HG03432 (cell line): ENCODE data around the gene POU3F1.
"Not testable (repeated sequence)": the region's sequence is repeated elsewhere in the genome, so short reads cannot be mapped to it uniquely, and the experiment has no call there.

Source experiments
- ATAC-seq: cut with Tn5 transposase; IDR thresholded peaks from one replicate; pipeline ENCODE4 v1.9.1; 2021; ENCODE audit warnings: mild to moderate bottlenecking, moderate library complexity; ENCODE audit not compliant: unreplicated experiment

POU3F1 gene

DNA sequence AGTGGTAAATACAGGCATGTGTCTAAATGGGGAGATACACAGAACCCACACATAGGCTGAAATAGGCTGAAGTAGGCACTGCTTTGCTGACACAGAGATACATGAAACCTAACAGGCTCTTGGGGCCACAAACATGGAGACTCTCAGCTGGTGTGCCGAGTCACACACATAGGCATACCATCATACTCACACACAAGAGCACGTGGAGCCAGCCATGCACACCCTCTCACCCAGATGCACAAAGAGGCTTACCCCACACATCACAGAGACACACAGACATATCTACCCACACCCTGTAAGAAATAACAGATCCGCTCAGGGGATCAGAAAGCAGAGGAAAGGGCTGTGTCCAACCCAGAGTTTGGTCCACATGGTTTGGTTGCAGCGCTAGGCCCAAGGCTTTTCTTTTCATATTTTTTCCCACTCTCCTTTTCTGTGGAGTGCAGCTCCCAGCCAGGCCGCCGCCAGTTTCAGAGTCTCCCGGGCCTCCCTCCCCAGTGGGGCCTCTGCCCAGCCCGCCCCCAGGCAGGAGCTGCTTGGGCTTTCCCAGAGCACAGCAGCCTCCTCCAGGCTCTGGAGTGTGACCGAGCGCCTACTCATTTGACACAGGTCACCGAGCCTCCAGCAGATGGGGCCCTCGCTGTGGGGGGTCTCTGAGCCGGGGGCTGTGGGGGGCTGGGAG, 3.9 kb upstream of the POU3F1 start:
- no peak for ATAC-seq

DNA sequence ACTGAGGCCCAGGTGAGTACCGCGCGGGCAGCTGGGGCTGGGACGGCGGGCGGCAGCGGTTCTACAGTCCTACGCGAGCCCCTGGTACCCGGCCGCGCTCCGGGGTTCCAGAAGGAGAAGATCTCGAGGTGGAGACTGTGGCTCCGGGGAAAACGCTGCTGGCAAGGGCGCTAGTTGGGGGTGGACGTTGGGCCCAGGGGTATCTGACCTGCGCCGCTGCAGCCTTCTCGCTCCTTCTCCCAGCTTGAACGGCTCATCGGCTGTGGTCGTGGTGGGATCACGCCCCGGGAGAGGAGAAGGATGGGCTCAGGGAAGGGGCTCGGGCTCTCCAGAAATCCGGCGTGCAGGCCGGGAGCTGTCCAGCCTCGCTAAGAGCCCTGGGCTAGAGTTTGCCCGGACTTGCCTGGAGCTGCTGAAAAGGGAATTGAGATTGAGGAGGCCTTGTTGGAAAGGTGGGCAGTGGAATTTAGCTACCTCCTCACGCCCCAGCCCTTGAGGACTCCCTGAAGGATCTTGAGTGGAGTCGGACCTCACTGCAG, 1.1 kb upstream of the POU3F1 start:
- ATAC-seq = no peak

DNA sequence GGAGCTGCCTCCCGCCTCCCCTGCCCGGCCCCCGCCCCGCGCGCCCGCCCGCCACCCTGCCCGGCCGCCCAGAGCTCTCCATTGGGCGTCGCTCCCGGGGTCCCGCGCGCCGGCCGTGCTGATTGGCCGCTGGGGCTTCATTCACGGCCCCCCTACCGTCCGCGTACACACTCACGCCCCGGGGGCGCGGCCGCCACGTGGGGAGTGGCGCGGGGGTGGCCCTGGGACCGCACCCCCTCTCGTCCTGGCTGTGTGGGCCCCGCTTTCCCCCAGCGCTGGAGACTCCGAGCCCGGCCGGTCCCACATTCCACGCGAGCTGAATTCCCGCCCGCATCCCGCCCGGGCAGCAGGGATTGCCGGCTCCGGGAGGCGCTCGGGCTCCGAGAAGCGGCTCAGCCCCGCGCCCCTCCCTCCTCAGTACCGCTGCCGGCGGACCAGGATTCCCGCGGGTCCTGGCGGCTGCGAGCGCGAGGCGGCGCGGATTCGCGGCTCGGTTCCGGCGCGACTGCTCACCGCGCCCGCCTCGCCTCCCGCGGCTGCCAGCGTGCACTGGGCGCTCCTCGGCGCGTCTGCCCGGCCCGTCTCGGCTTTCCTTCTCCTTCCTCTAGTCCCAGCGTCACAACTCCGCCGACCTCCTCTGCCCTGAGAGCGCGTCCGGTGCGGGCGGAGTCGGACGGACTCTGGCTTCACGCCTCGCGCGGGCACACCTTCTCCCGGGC, 450 bp upstream of the POU3F1 start:
- peak; percentile 67 for ATAC-seq

DNA sequence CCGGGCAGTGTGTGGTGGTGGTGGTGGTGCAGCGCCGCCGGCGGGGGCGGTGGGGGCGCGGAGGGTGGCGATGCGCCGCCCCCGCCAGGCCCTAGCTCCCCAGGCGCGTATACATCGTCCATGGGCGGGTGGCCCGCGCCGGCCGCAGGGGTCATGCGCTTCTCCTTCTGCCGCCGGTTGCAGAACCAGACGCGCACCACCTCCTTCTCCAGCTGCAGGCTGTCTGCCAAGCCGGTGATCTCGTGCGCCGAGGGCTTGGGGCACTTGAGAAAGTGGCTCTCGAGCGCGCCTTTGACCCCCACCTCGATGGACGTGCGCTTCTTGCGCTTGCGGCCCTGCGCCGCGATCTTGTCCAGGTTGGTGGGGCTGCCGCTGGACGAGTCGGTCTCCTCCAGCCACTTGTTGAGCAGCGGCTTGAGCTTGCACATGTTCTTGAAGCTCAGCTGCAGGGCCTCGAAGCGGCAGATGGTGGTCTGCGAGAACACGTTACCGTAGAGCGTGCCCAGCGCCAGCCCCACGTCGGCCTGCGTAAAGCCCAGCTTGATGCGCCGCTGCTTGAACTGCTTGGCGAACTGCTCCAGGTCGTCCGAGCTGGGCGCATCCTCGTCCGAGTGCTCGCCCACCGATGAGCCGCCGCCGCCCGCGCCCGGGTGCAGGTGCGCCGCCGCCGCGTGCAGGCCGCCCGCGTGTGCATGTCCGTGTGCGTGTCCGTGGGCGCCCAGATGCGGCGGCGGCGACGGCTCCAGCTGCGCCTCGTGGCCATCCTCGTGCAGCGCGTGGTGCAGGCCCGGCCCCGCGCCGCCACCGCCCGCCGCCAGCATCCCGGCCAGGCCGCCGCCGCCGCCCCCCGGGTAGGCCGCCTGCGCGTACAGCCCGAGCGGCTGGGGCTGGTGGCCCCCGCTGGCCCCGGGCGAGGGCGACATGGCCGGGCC, 926 bp downstream of the POU3F1 start:
- peak; percentile 4 for ATAC-seq

DNA sequence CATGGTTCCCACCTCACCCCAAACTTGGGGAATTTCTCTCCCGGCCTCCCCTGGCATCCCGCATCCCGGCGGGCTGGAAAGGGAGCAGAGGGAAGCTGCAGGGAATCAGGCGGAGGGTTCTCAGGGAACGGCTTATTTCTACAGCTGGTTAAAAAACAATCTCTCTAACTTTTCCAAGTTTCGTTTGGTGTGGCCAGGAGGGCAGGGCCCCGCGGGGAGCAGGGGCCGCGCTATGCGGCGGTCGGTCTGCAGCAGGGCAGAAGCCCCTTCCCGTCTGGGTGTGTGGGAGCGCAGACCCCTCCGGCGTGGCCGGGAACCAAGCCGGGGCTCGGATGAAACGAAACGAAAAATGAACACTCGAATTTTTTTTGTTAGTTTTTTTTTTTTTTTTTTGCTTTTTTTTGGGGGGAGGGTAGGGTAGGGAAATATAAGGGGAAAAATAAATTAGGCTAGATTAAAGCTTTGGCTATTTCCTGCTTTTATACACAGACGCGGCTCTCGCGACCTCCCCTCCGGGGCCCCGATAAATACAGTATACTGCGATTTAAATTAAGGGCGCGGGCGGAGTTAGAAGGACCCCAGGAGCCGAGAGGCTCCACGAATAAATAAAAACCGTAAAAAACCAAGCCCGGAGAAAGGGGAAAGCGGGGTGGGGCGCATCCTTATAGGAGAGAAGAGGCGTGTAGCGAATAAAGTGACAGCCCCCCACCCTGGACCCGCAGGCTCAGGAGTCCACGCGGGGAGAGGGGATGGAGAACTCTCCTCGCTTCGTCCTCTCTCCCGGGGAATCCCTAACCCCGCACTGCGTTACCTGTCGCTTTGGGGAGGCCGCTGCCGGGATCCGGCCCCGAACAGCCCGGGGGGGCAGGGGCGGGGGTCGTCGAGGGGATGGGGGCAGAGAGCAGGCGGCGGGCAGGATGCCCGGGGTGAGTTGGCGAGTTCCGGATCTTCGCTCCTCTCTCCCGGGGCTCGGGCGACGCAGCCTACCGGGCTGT, 2.1 kb downstream of the POU3F1 start:
- no peak for ATAC-seq

DNA sequence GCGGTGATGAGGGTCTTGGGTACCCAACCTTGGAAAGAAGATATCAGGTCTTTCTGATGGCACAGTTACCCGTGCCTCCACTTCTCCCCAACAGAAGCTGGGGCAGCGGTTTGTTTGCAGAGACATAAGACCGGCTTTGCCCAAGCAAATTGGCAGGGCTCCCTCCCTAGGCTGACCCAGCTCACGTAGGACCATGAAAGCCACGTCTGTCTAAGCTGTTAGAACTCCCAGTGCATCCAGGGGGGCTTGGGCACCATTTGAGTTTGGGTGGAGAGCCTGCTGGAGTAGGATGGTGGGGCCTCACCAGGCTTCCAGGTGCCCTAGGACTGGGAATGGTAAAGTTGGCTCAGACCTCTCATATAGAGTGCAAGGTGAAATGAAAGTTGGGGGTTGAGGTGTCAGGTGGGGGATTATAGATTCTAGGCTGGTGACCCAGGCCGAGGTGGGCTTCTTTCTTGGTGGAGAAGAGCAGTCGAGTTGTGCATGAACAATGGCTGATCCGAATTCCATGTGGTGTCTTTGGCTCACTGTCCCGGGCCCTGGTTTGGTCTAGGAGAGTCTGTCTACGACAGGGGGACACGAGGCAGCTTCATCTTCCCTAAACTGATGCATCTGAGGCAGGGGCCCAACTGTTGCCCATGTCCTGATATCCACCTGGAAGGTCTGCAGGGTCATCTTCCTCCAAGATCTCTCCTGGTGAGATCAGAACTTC, 3.4 kb downstream of the POU3F1 start:
- no peak for ATAC-seq

DNA sequence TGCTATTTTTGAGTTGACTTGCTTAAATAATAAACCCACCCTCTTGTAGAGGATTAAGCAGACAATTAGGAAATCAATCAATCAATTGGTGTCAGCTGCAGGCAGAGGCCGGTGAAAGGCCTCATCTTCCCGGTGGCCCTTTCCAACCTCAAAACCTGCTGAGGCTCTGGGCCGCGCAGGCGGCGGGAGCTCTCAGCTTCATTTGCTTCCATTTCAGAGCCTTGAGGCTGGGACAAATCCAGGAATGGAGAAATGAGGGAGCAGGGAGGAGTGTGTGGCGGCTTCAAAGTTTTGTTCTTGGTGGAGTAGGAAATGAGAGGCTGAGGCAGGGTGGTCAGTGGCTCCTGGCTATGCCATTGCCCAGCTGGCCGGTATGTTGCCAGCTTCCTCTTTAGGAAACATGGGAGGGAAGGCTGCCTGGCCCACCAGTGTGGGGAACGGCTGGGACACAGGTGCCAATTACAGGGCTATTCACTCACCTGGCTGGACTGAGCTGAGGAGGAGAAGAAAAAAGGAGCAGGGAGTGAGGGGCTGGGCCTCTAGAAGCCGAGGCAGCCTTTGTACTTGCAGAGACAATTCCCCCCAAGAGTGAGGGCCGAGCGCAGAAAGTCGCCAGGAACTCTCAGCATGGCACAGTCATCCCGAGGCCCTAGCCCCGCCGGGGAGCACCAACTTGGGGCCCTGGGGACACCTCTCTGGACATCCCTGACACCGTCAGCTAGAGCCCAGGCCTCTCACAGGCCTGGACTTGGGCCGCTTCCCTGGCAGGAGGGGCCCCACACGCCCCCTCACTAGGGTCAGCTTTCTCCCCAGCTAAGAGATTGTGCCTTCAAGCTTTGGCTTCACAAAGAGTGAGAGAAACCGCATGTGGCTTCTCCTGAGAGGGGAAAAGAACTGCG, 4.4 kb downstream of the POU3F1 start:
- no peak for ATAC-seq

DNA sequence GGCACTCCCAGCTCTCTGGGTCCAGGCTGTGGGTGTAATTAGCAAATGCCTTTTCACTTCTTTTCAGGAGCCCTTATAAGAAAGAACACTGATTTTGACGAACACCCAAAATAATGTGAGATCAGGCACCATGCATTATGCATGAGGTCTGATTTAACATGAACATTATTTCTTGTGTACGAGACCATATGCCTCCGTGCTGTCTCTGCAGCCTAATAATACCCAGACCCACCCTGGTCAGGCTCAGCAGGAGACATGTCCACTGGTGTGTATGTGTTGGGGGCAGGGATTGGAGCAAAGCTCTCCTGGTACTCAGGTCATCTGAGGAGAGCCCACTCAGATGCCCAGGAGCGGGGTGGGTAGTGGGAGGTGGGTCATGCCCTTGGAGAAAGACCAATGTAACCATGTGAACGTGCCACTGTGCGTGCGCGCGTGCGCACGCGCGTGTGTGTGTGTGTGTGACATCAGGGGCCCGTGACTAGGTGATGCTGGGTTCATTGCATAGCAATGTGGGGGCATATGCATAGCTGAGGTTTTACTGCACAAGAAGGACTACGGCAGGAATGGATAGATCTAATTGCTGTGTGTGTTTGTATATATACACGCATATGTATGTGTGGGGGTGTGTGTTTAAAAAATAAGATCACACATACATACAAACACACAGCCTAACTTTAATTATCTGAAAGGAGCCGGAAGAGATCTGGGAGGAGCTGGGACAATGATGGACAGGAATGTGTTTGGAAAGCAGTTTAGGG, 7.1 kb downstream of the POU3F1 start:
- no peak for ATAC-seq

DNA sequence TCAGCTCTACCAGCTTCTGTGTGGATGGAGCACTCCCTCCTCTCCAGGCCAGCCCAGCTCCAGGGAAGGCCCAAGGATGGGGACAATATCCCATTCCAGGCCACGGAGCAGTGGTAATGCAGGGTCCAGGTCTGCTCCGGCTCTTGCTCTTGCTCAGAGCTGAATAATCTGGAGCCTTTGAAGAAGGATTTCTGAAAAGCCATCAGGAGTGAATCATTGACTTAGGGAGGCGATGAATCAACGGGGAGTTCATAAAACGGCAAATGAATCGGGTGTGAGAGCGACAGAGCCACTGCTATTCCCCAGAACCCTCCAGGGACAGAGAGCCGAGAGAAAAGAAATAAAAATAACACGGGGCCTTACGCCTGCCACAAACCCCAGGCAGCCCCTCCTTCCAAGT, 7.7 kb downstream of the POU3F1 start:
- ATAC-seq = no peak

DNA sequence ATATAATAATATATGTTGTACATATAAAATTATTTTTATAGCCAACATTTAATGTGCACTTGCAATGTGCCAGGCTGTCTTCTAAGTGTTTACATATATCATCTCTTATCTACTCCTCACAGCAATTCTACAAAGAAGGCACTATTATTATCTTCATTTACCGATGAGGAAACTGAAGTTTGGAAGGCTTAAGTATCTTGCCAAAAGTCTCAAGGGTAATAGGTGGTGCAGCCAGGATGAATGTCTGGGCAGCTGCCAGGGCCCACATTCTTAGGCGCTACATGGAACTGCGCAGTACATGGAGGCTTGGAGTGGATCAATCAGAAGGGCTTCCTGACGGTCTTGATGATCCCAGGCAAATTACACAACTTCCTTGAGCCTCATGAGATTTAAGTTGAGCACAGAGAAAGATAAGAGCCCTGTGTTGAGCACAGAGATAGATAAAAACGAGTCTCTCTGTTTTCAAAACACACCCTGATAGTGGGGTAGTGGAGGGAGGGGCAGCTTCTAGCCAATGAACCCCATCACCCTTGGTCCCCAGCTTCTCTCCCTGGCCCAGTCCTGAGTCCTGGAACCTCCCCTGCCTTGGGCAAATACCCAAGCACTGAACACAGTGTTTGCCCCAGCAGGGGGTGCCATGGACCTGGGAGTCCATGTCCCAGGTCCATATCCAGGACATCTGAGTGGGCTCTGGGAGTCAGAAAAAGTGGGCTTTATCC, 9.2 kb downstream of the POU3F1 start:
- no peak for ATAC-seq

DNA sequence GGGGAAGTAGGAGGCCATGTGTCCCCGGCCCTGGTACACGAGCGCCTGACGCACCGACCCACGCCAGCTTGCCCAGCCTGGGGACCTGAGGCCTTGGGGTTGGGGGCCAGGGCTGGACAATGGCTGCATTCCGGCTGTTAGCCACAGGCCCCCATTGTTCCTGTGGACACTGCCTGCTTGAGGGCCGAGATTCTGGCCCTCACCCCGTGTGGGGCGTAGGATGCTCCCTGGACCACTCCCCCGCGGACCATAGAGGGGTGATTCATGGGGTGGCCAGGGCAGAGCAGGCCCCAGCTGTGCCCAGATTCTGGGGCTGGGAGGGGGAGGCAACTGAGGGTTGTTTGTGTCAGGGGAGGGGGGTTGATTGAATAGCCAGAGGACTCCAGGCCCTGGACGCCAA, 11.7 kb downstream of the POU3F1 start:
- no peak for ATAC-seq

DNA sequence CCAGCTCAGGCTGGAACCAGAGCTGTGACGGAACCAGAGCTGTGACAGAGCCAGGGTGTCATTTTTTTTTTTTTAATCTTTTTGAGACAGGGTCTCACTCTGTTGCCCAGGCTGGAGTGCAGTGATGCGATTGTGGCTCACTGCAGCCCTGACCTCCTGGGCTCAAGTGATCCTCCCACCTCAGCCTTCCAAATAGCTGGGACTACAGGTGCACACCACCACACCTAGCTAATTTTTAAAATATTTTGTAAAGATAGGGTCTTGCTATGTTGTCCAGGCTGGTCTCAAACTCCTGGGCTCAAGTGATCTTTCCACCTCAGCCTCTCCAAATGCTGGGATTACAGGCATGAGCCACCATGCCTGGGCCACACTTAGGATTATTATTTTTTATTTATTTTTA, 13.6 kb downstream of the POU3F1 start:
- not testable (repeated sequence) for ATAC-seq

DNA sequence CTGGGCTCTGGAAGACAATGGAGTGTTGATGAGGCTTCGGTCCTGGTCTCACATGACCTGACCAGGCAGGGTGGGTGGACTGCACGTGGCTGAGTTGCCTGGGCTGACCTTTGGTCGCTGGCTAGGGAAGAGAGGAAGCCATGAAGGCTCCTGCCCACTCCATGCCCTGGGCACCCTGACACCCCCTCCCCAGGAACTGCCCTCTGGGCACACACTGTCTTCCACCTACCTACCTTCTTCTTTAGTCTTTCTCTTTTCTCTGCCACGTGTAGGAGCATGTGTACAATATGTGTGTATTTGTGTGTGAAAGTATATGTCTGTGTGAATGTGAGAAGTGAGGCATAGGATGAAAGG, 15.1 kb downstream of the POU3F1 start:
- no peak for ATAC-seq

DNA sequence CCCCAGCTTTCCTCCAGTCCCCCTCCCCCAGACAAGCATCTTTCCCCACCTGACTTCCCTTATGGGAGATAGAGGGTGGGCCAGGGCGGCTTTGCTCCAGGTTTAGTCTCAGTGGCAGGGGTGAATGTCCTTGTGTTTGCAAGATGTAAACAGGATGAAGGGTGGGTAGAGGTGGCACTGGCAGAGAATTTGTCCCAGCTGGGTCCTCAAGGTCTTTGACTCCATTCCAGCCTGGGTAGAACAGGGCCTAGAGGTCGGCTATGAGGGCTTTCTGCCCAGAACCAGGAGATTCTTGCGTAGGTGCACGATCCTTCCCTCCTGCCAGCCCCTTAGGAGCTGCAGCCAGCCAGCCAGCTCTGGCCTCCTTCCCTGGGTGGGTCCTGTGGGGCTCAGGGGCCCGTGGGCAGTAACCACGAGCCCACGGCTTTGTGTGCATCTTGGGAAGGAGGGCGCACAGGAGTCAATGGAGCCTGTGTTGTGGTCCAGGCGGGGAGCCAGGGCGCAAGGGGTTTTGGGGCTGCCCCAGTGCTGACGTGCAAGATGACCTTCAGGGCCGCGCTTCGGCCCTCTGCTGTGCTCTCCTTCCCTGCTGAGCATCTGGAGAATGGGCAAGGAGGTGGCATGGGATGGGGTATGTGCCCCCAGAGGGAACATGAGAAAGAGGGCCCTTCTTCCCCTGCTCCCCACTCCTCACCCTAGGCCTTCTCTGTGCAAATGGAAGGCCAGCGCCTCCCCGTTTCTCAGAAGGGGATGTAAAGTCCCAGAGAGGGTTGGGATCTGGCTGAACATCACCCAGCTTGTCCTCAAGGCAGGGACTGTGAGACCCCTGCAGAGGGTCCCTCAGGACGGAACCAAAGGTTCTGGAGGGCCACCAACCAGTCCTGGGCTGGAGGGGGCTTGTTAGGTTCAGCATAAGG, 15.7 kb downstream of the POU3F1 start:
- ATAC-seq = peak; percentile 1

DNA sequence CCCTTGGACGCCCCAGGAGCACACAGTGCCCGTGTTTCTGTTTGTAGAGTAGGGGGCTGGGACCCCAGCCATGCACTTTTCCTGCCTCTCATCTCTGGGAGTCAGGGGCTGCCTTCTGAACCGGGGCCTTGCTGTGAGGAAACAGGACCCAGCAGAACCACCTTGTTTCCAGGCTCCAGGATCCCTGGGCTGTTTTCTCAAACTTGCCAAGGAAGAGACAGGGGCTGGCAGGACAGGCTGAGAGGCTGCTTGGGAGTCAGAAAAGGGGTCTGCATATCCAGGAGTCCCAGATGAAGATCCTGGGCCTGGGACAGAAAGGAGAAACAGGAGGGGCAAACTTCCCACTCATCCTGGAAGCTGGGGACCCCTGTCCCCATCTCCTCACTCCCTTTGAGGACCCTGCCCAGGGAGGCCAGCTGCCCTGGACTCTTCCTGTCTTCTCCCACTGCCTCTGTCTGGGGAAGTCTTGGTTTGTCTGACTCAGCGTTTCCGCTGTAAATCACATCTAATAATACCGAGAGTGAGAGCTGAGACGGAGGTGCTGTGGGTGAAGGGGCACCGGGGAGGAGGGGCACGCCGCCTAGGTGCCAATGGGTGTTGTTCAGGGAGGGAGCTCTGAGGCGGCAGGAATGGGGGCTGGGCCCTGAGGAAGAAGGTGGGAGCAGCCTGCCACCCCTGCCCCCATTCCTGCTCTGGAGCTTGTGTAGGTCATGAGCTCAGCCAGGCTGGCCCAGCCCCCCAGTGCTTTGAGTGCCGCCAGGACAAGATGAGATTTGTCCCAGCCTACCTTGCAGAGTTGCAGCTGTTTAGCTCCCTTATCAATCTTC, 16.7 kb downstream of the POU3F1 start:
- peak; percentile 52 for ATAC-seq
